A549 treated with DMSO at 1 μM for 4 hours (cell line): Measurements from ENCODE around the gene AKR1C4. TPM values are rescaled to one million over a fixed set of nuclear protein-coding genes. Genes with fewer than 3 reads are reported as not detected.

Source experiments
- total RNA-seq: library from RNA; stranded (reverse); fragments of 200-300 nt; extraction: Qiagen RNA extraction; gene quantifications from 5 replicates; pipeline ENCODE4 v1.2.3, GENCODE V29; 2022; ENCODE audit warnings: low read depth

AKR1C4 gene
- 0.15 to 0.39 TPM (median 0.24 TPM) in 5 replicates for total RNA-seq

DNA sequence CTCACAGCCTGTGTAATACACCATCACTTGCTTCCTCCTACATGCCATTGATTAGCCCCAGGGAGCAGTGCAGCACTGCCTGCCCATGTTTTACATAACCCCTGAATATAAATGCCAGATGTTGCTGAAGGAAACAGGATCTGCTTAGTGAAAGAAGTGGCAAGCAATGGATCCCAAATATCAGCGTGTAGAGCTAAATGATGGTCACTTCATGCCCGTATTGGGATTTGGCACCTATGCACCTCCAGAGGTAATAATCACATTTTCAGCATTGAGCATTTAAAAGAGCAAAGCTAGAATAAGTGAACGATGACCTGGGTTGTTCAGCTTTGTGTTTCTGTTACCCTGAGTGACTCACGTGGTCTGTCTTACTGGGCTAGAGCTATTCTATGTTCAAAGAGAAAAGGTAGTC lies at the start of gene AKR1C4:
Gene AKR1C4, plus strand, starts transcription at position 136 of the 412 bp plus-strand sequence. Its CDS starts 31 bp downstream, at position 167.

DNA sequence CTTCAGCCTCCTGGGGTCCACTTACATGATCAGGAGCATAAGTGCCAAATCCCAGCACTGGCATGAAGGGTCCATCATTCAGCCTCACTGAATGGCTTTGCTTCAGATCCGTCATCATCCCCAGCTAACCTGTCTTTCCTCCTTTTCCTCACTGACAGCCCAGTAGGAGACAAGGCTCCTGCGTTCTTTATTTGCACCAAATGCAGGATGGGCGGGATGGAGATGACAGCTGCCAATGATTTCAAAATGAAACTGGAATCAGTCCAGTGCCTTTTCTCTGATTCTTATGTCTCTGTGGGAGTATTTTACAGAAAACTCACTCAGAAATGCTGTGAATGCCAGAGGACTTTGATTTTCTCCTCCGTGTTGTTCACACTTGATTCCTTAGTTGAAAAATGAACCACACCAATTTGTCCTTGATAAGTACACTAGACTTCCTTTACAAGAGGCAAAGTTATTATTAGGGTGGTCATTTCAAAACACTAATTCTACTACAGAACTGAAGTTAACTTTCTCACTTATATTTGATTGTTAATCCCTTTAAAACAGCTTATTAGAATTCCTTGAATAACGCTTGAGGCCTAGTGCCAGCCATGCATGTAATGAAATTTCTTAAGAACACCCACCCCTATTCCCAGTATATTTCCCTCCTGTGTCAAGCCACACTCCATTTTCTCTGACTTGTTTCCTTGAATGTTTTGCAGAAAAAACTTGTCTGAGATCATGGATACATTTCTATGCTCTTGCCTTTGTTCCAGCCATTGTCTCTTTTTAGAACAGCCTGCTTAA lies 11.5 kb upstream of the AKR1C4 start, which contains the start of gene AKR1C8:
Gene AKR1C8, minus strand, starts transcription at position 164 of the 789 bp plus-strand sequence. Its CDS starts 46 bp downstream, at position 118.

Other genes with a start within 250 kb of the AKR1C4 start
- 439 to 635 TPM (median 596 TPM) in 5 replicates for gene AKR1C1, start 233.4 kb upstream of the AKR1C4 start, total RNA-seq
- gene AKR1C2, start 193.0 kb upstream of the AKR1C4 start, total RNA-seq = 3,009 to 3,482 TPM (median 3,389 TPM) in 5 replicates
- 1,116 to 1,302 TPM (median 1,202 TPM) in 5 replicates for gene AKR1C3, start 102.4 kb upstream of the AKR1C4 start, total RNA-seq
- 0.32 to 0.49 TPM in 2 of 5 replicates, not detected in the others for gene AKR1C8, start 11.7 kb upstream of the AKR1C4 start, total RNA-seq
- not detected in 5 replicates for gene UCN3, start 168.1 kb downstream of the AKR1C4 start, total RNA-seq
- gene TUBAL3, start 208.0 kb downstream of the AKR1C4 start, total RNA-seq = 0.30 to 0.52 TPM (median 0.33 TPM) in 5 replicates
- gene NET1, start 215.7 kb downstream of the AKR1C4 start, total RNA-seq = 79.0 to 102 TPM (median 91.9 TPM) in 5 replicates